IMR-90 (cell line): ENCODE measurements around the gene DYSF. TPM values are rescaled to one million over a fixed set of nuclear protein-coding genes. Genes with fewer than 3 reads are reported as not detected.

Source experiments
- ATAC-seq: fragments of 200-7000 bp; cut with Tn5 transposase; 2 replicates; pipeline ENCODE4 v1.9.1; 2020; ENCODE audit warnings: low read depth, mild to moderate bottlenecking, moderate library complexity
- BruUV-seq: library from RNA; stranded (reverse); fragments of 400-500 nt; replicated peaks from 2 replicates; lab custom pipeline; 2021; lab: Mats Ljungman, UMichigan
- CTCF ChIA-PET: fragments of 300-600 bp; formaldehyde crosslinking; extraction: SDS; loops from one replicate; lab custom pipeline; 2021; ENCODE audit warnings: antibody characterized with exemption; lab: Yijun Ruan, JAX
- POLR2A ChIA-PET: fragments of 300-600 bp; sonication (Branson Sonifier 250); formaldehyde crosslinking; loops from one replicate; lab custom pipeline; 2022; ENCODE audit warnings: antibody characterized with exemption; ENCODE audit not compliant: unreplicated experiment; lab: Charles Lee
- DNase-seq: peaks from one replicate; pipeline ENCODE4 v3.0.0; 2013
- H2AFZ ChIP-seq: replicated peaks from 2 replicates; pipeline ENCODE3; 2013; ENCODE audit warnings: low read length, mild to moderate bottlenecking; ENCODE audit not compliant: poor library complexity
- H2AK5ac ChIP-seq: 2 replicates; pipeline ENCODE4 v1.6.1; 2013; ENCODE audit warnings: low read depth, low read length, inconsistent platforms
- H2AK9ac ChIP-seq: replicated peaks from 2 replicates; pipeline ENCODE3; 2013; ENCODE audit warnings: mild to moderate bottlenecking, low read depth, low read length, moderate library complexity; ENCODE audit not compliant: poor library complexity
- H2BK120ac ChIP-seq: 2 replicates; pipeline ENCODE4 v1.6.1; 2013; ENCODE audit warnings: low read depth, low read length, inconsistent platforms
- H2BK15ac ChIP-seq: 3 replicates; pipeline ENCODE4 v1.6.1; 2013; ENCODE audit warnings: low read depth, low read length, inconsistent platforms
- H2BK20ac ChIP-seq: 2 replicates; pipeline ENCODE4 v1.6.1; 2013; ENCODE audit warnings: low read depth, mild to moderate bottlenecking, inconsistent platforms, low read length, moderate library complexity
- H2BK5ac ChIP-seq: 2 replicates; pipeline ENCODE4 v1.6.1; 2013; ENCODE audit warnings: mild to moderate bottlenecking, low read depth, low read length, inconsistent platforms; ENCODE audit not compliant: poor library complexity, severe bottlenecking
- H3K14ac ChIP-seq: replicated peaks from 2 replicates; pipeline ENCODE4 v1.6.1; 2013; ENCODE audit warnings: low read depth, low read length, inconsistent platforms
- H3K18ac ChIP-seq: 2 replicates; pipeline ENCODE4 v1.6.1; 2013; ENCODE audit warnings: low read depth, low read length, control low read depth
- H3K23ac ChIP-seq: 2 replicates; pipeline ENCODE4 v1.6.1; 2013; ENCODE audit warnings: low read depth, low read length, inconsistent platforms
- H3K27ac ChIP-seq: 2 replicates; pipeline ENCODE4 v1.5.1; 2013; ENCODE audit warnings: mild to moderate bottlenecking, control low read depth, low read length; ENCODE audit not compliant: insufficient read depth
- H3K27me3 ChIP-seq: 2 replicates; pipeline ENCODE4 v1.6.1; 2013; ENCODE audit warnings: low read length; ENCODE audit not compliant: control insufficient read depth, insufficient read depth
- H3K36me3 ChIP-seq: 2 replicates; pipeline ENCODE4 v1.6.1; 2013; ENCODE audit warnings: low read length, mixed read lengths; ENCODE audit not compliant: control insufficient read depth, insufficient read depth
- H3K4ac ChIP-seq: 2 replicates; pipeline ENCODE4 v1.6.1; 2013; ENCODE audit warnings: low read depth, low read length, inconsistent platforms
- H3K4me1 ChIP-seq: 2 replicates; pipeline ENCODE4 v1.6.1; 2013; ENCODE audit warnings: low read length, mixed read lengths; ENCODE audit not compliant: control insufficient read depth, insufficient read depth
- H3K4me2 ChIP-seq: 2 replicates; pipeline ENCODE4 v1.6.1; 2013; ENCODE audit warnings: low read depth, mild to moderate bottlenecking, control low read depth, low read length, moderate library complexity
- H3K4me3 ChIP-seq: 2 replicates; pipeline ENCODE4 v1.5.1; 2013; ENCODE audit warnings: low read depth, mild to moderate bottlenecking, control low read depth, low read length, moderate library complexity; ENCODE audit not compliant: insufficient read depth
- H3K56ac ChIP-seq: 2 replicates; pipeline ENCODE4 v1.6.1; 2013; ENCODE audit warnings: low read length, inconsistent platforms; ENCODE audit not compliant: insufficient read depth; ENCODE audit errors: extremely low read depth
- H3K79me1 ChIP-seq, 2 experiments: 2 replicates each; pipeline ENCODE4 v1.6.1; 2013; ENCODE audit warnings: low read length in 2 of 2, inconsistent platforms in 1 of 2, low read depth in 1 of 2
- H3K9ac ChIP-seq: 2 replicates; pipeline ENCODE4 v1.6.1; 2013; ENCODE audit warnings: low read depth, low read length, control low read depth
- H3K9me1 ChIP-seq: 2 replicates; pipeline ENCODE4 v1.6.1; 2013; ENCODE audit warnings: low read length, inconsistent platforms; ENCODE audit not compliant: insufficient read depth
- H3K9me3 ChIP-seq: 2 replicates; pipeline ENCODE4 v1.6.1; 2013; ENCODE audit warnings: low read length; ENCODE audit not compliant: control insufficient read depth, insufficient read depth
- H4K20me1 ChIP-seq: 2 replicates; pipeline ENCODE4 v1.6.1; 2013; ENCODE audit warnings: low read length, inconsistent platforms; ENCODE audit not compliant: insufficient read depth
- H4K5ac ChIP-seq: 2 replicates; pipeline ENCODE4 v1.6.1; 2013; ENCODE audit warnings: mild to moderate bottlenecking, low read depth, low read length, control low read depth
- H4K8ac ChIP-seq, 2 experiments: 2 replicates each; pipeline ENCODE4 v1.6.1; 2013; ENCODE audit warnings: low read depth in 2 of 2, low read length in 2 of 2, control low read depth in 1 of 2, inconsistent platforms in 1 of 2
- H4K91ac ChIP-seq: 2 replicates; pipeline ENCODE4 v1.6.1; 2013; ENCODE audit warnings: low read depth, low read length, inconsistent platforms; ENCODE audit not compliant: insufficient read depth
- CHD1 ChIP-seq: IDR thresholded peaks from 2 replicates; pipeline ENCODE4 v1.6.1; 2012; ENCODE audit warnings: low read depth, low read length, improper control_type of control experiment
- RCOR1 ChIP-seq: IDR thresholded peaks from 2 replicates; pipeline ENCODE4 v1.6.1; 2012; ENCODE audit warnings: mild to moderate bottlenecking, low read length, improper control_type of control experiment; ENCODE audit not compliant: insufficient replicate concordance
- RFX5 ChIP-seq: IDR thresholded peaks from 2 replicates; pipeline ENCODE4 v1.8.0; 2012; ENCODE audit warnings: low read depth, mild to moderate bottlenecking, low read length, moderate library complexity
- SMC3 ChIP-seq: fragments of 150-350 bp; IDR thresholded peaks from 2 replicates; pipeline ENCODE4 v1.6.1; 2016; ENCODE audit warnings: low read depth, mild to moderate bottlenecking, antibody characterized with exemption, low read length, moderate library complexity
- dilution Hi-C: fragments of 300-500 bp; cut with HindIII; formaldehyde crosslinking; loops from one replicate; pipeline ENCODE4 v1.14.3; 2018; ENCODE audit warnings: low sequenced_read_pairs; ENCODE audit not compliant: unreplicated experiment
- in situ Hi-C: fragments of 300-500 bp; cut with MboI; formaldehyde crosslinking; loops from 3 replicates; pipeline ENCODE4 v1.14.3; 2019; ENCODE audit warnings: low sequenced_read_pairs, inconsistent platforms, mixed read lengths
- intact Hi-C: fragments of 100-400 bp; cut with micrococcal nuclease; formaldehyde crosslinking; loops from 2 replicates; pipeline ENCODE4 v1.10.0; 2022
- polyA plus RNA-seq, 3 experiments: library from polyadenylated mRNA; depleted of rRNA; stranded (reverse); fragments of >200 nt; gene quantifications; 2 replicates each; pipeline ENCODE4 v1.2.3, GENCODE V29; 2012; ENCODE audit warnings: low replicate concordance in 1 of 3
- total RNA-seq: library from RNA; depleted of rRNA; stranded (reverse); fragments of >200 nt; gene quantifications from 2 replicates; pipeline ENCODE4 v1.2.3, GENCODE V29; 2012

The DYSF gene
- total and polyA plus RNA-seq, 2 of the 4 experiments (the other 2 are of a cell fraction) = 0.09 to 0.18 TPM

- TF ChIP-seq RFX5 (no peak), SMC3 (no peak), CHD1 (no peak), RCOR1 (no peak)
- DNase-seq (no peak), ATAC-seq (no peak)
- Histone ChIP-seq H3K79me1 (no peaks in the 10 kb centered on the region), H4K8ac (no peak overlapping the region), H3K27ac (no peak overlapping the region), H3K56ac (no peak overlapping the region), H3K9me3 (peaks cover 3% of the 10 kb centered on the region; the same call in 1 of the 2 replicates), H3K23ac (no peak overlapping the region), H4K91ac (no peak overlapping the region), H3K9ac (no peak overlapping the region), H3K4me3 (no peak overlapping the region), H2AFZ (no peak overlapping the region), H3K14ac (no peak overlapping the region), H4K5ac (no peak overlapping the region), H4K20me1 (no peaks in the 10 kb centered on the region), H2BK20ac (no peak overlapping the region), H2BK120ac (no peak overlapping the region), H3K4ac (no peak overlapping the region), H2BK15ac (no peak overlapping the region), H3K4me1 (peaks cover 2% of the 10 kb centered on the region; the same call in 1 of the 2 replicates), H3K9me1 (no peaks in the 10 kb centered on the region), H2AK9ac (no peak overlapping the region), H3K18ac (no peak overlapping the region), H3K4me2 (no peak overlapping the region), H3K27me3 (peaks cover 45% of the 10 kb centered on the region), H2AK5ac (no peak overlapping the region), H2BK5ac (no peak overlapping the region), H3K36me3 (no peaks in the 10 kb centered on the region)
- intact Hi-C loops (no loop called here), dilution Hi-C loops (no loop called here), in situ Hi-C loops (no loop called here)
- no TSS peak for BruUV-seq
- ChIA-PET CTCF (no interaction called here), POLR2A (no interaction called here)
These were observed 281.3 kb downstream of the DYSF start for GRCh38 chr2:71734620-71735019.
